H9 (cell line): Measurements from ENCODE around the gene TMEM116. TPM values are rescaled to one million over a fixed set of nuclear protein-coding genes. Genes with fewer than 3 reads are reported as not detected.
A peak's percentile ranks its signal among the peaks of the same experiment; 100 is the strongest.

Experiments used
- DNase-seq: peaks from one replicate; pipeline ENCODE4 v3.0.0-alpha.2; 2017
- H2AFZ ChIP-seq: one replicate; pipeline ENCODE4 v1.6.1; 2013; ENCODE audit warnings: mild to moderate bottlenecking, low read length, control low read depth, moderate library complexity
- H2AK5ac ChIP-seq: 2 replicates; pipeline ENCODE4 v1.6.1; 2013; ENCODE audit warnings: low read length, control low read depth, mixed read lengths; ENCODE audit not compliant: insufficient read length
- H2BK120ac ChIP-seq: one replicate; pipeline ENCODE4 v1.6.1; 2013; ENCODE audit warnings: low read depth, mild to moderate bottlenecking, low read length, control low read depth, inconsistent platforms; ENCODE audit not compliant: poor library complexity, severe bottlenecking
- H2BK12ac ChIP-seq: 2 replicates; pipeline ENCODE4 v1.6.1; 2013; ENCODE audit warnings: low read length, control low read depth, mixed read lengths, low read depth; ENCODE audit not compliant: insufficient read length
- H2BK15ac ChIP-seq: 2 replicates; pipeline ENCODE4 v1.6.1; 2013; ENCODE audit warnings: low read depth, low read length, control low read depth
- H2BK20ac ChIP-seq: one replicate; pipeline ENCODE4 v1.6.1; 2013; ENCODE audit warnings: low read depth, mild to moderate bottlenecking, low read length, control low read depth, inconsistent platforms; ENCODE audit not compliant: poor library complexity, severe bottlenecking
- H2BK5ac ChIP-seq: 2 replicates; pipeline ENCODE4 v1.6.1; 2013; ENCODE audit warnings: low read length, control low read depth, mixed read lengths; ENCODE audit not compliant: insufficient read length
- H3K14ac ChIP-seq: 2 replicates; pipeline ENCODE4 v1.6.1; 2013; ENCODE audit warnings: low read length, control low read depth; ENCODE audit not compliant: insufficient read depth
- H3K18ac ChIP-seq: 2 replicates; pipeline ENCODE4 v1.6.1; 2013; ENCODE audit warnings: low read depth, mild to moderate bottlenecking, mixed read lengths, low read length, control low read depth; ENCODE audit not compliant: insufficient read length
- H3K23ac ChIP-seq: 2 replicates; pipeline ENCODE4 v1.6.1; 2013; ENCODE audit warnings: low read length, control low read depth, mixed read lengths, low read depth; ENCODE audit not compliant: insufficient read length
- H3K23me2 ChIP-seq: 2 replicates; pipeline ENCODE4 v1.6.1; 2013; ENCODE audit warnings: low read depth, mild to moderate bottlenecking, mixed read lengths, low read length, control low read depth; ENCODE audit not compliant: insufficient read length, poor library complexity, severe bottlenecking
- H3K27ac ChIP-seq: 2 replicates; pipeline ENCODE4 v1.5.1; 2013; ENCODE audit warnings: low read length, control low read depth, mixed read lengths, low read depth; ENCODE audit not compliant: insufficient read length
- H3K27me3 ChIP-seq: 2 replicates; pipeline ENCODE4 v1.6.1; 2013; ENCODE audit warnings: low read length, control low read depth, inconsistent platforms; ENCODE audit not compliant: insufficient read depth
- H3K4ac ChIP-seq: 2 replicates; pipeline ENCODE4 v1.6.1; 2013; ENCODE audit warnings: low read depth, mild to moderate bottlenecking, control low read depth, inconsistent platforms, low read length, moderate library complexity
- H3K4me1 ChIP-seq: 2 replicates; pipeline ENCODE4 v1.6.1; 2013; ENCODE audit warnings: low read length, control low read depth, inconsistent platforms; ENCODE audit not compliant: insufficient read depth
- H3K4me2 ChIP-seq: 2 replicates; pipeline ENCODE4 v1.6.1; 2013; ENCODE audit warnings: low read length, control low read depth, mixed read lengths; ENCODE audit not compliant: insufficient read length, insufficient read depth
- H3K56ac ChIP-seq: 2 replicates; pipeline ENCODE4 v1.6.1; 2013; ENCODE audit warnings: low read depth, mild to moderate bottlenecking, mixed read lengths, low read length, control low read depth; ENCODE audit not compliant: insufficient read length
- H3K79me1 ChIP-seq: 2 replicates; pipeline ENCODE4 v1.6.1; 2013; ENCODE audit warnings: low read depth, mild to moderate bottlenecking, moderate library complexity, low read length, control low read depth, inconsistent platforms; ENCODE audit not compliant: insufficient read depth, poor library complexity, severe bottlenecking
- H3K79me2 ChIP-seq: 2 replicates; pipeline ENCODE4 v1.6.1; 2013; ENCODE audit warnings: low read length, control low read depth, inconsistent platforms; ENCODE audit not compliant: insufficient read depth
- H3K9ac ChIP-seq: 2 replicates; pipeline ENCODE4 v1.6.1; 2013; ENCODE audit warnings: low read length, control low read depth, mixed read lengths; ENCODE audit not compliant: insufficient read length; ENCODE audit errors: extremely low read depth
- H3K9me3 ChIP-seq: one replicate; pipeline ENCODE4 v1.6.1; 2013; ENCODE audit warnings: low read depth, low read length, inconsistent platforms; ENCODE audit not compliant: control insufficient read depth
- H3T11ph ChIP-seq: one replicate; pipeline ENCODE4 v1.6.1; 2013; ENCODE audit warnings: mild to moderate bottlenecking, low read length, control low read depth, inconsistent platforms
- H4K20me1 ChIP-seq: one replicate; pipeline ENCODE4 v1.6.1; 2013; ENCODE audit not compliant: control insufficient read depth, insufficient read length, insufficient read depth
- H4K5ac ChIP-seq: 2 replicates; pipeline ENCODE4 v1.6.1; 2013; ENCODE audit warnings: low read depth, mild to moderate bottlenecking, mixed read lengths, low read length, control low read depth; ENCODE audit not compliant: insufficient read length
- H4K8ac ChIP-seq: replicated peaks from 2 replicates; pipeline ENCODE4 v1.6.1; 2013; ENCODE audit warnings: low read length, control low read depth, mixed read lengths, low read depth; ENCODE audit not compliant: insufficient read length
- H4K91ac ChIP-seq: 2 replicates; pipeline ENCODE4 v1.6.1; 2013; ENCODE audit warnings: low read depth, mild to moderate bottlenecking, moderate library complexity, mixed read lengths, low read length, control low read depth; ENCODE audit not compliant: insufficient read length
- H3K27ac Mint-ChIP-seq, 3 experiments: 2 replicates in 2 of 3; 3 replicates in 1 of 3; pipeline ENCODE4 v1.8.0; 2020 to 2021; ENCODE audit warnings: mixed read lengths in 3 of 3, mild to moderate bottlenecking in 1 of 3, moderate library complexity in 1 of 3
- H3K27me3 Mint-ChIP-seq: 2 replicates; pipeline ENCODE4 v1.8.0; 2021; ENCODE audit warnings: low read depth, mild to moderate bottlenecking, moderate library complexity, mixed read lengths
- H3K36me3 Mint-ChIP-seq, 3 experiments: 2 replicates in 2 of 3; 3 replicates in 1 of 3; pipeline ENCODE4 v1.8.0; 2020 to 2021; ENCODE audit warnings: low read depth in 3 of 3, mixed read lengths in 3 of 3; ENCODE audit not compliant: insufficient read depth in 1 of 3
- H3K4me1 Mint-ChIP-seq, 2 experiments: 2 replicates each; pipeline ENCODE4 v1.8.0; 2020; ENCODE audit warnings: mixed read lengths in 2 of 2
- H3K4me3 Mint-ChIP-seq, 2 experiments: 2 replicates in 1 of 2; 3 replicates in 1 of 2; pipeline ENCODE4 v1.8.0; 2020 to 2021; ENCODE audit warnings: mild to moderate bottlenecking in 2 of 2, mixed read lengths in 2 of 2, moderate library complexity in 1 of 2
- H3K9me3 Mint-ChIP-seq, 2 experiments: 2 replicates in 1 of 2; 3 replicates in 1 of 2; pipeline ENCODE4 v1.8.0; 2020; ENCODE audit warnings: mild to moderate bottlenecking in 2 of 2, mixed read lengths in 2 of 2, moderate library complexity in 1 of 2
- whole genome bisulfite sequencing: extraction: QIAGEN DNeasy Blood & Tissue Kit; methylation state at CpG from one replicate; pipeline ENCODE4 v1.1.7; 2013; ENCODE audit warnings: missing lambda C conversion rate, low lambda C conversion rate, mixed read lengths; ENCODE audit not compliant: insufficient read length; ENCODE audit errors: extremely low coverage; 5-methylcytosine and 5-hydroxymethylcytosine counted together
- total RNA-seq: library from RNA; stranded (reverse); gene quantifications from 2 replicates; pipeline ENCODE4 v1.2.1, GENCODE V29; 2021
- TF ChIP-seq, protein P1 (sequence below): fragments of 200-600 bp; sonication (generic); conservative IDR thresholded peaks from 3 replicates; pipeline ENCODE4 v1.8.0; 2021; ENCODE audit warnings: antibody characterized with exemption, mild to moderate bottlenecking

The TMEM116 gene
- total RNA-seq, 1 experiment from 2014 or later: 10.8 TPM

DNA sequence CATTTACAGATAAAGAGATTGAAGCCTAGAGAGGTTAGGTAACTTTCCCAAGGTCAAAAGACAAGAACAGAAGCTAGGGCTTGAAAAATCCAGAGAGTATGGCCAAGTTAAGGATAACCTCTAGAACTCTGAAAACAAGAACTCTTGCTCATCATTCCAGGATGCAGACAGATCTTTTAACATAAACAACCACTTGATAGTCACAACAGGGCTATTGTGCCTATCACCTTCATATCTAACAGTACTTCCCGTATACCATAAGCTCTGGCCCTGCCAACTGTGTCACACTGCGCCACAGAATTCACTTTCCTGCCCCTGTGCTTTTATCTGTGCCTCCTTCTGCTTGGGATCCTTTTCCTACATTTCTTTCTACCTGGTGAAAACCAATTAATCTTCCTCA lies 18.5 kb upstream of the TMEM116 start:
- TF ChIP-seq, protein P1, sequence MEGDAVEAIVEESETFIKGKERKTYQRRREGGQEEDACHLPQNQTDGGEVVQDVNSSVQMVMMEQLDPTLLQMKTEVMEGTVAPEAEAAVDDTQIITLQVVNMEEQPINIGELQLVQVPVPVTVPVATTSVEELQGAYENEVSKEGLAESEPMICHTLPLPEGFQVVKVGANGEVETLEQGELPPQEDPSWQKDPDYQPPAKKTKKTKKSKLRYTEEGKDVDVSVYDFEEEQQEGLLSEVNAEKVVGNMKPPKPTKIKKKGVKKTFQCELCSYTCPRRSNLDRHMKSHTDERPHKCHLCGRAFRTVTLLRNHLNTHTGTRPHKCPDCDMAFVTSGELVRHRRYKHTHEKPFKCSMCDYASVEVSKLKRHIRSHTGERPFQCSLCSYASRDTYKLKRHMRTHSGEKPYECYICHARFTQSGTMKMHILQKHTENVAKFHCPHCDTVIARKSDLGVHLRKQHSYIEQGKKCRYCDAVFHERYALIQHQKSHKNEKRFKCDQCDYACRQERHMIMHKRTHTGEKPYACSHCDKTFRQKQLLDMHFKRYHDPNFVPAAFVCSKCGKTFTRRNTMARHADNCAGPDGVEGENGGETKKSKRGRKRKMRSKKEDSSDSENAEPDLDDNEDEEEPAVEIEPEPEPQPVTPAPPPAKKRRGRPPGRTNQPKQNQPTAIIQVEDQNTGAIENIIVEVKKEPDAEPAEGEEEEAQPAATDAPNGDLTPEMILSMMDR: no peak
- Histone ChIP-seq H2BK120ac (no peak overlapping the region), H4K5ac (no peak overlapping the region), H3K23me2 (no peaks in the 10 kb centered on the region), H2BK5ac (no peak overlapping the region), H2BK20ac (no peak overlapping the region), H3K9ac (no peak overlapping the region), H3K14ac (no peak overlapping the region), H3K79me1 (no peaks in the 10 kb centered on the region), H2AFZ (no peak overlapping the region), H3K4me2 (no peak overlapping the region), H3K27me3 (no peaks in the 10 kb centered on the region), H3T11ph (no peak overlapping the region), H3K4ac (no peak overlapping the region), H2BK12ac (no peak overlapping the region), H3K23ac (no peak overlapping the region), H4K20me1 (no peaks in the 10 kb centered on the region), H3K4me1 (no peaks in the 10 kb centered on the region), H2AK5ac (no peak overlapping the region), H4K8ac (no peak overlapping the region), H3K9me3 (no peaks in the 10 kb centered on the region), H2BK15ac (no peak overlapping the region), H3K56ac (no peak overlapping the region), H4K91ac (no peak overlapping the region), H3K27ac (no peak overlapping the region), H3K18ac (no peak overlapping the region), H3K79me2 (no peaks in the 10 kb centered on the region)
- Mint-ChIP-seq H3K4me1 (peaks cover 14 to 24% of the 10 kb centered on the region in 2 experiments), H3K27me3 (no peaks in the 10 kb centered on the region), H3K9me3 (no peaks in the 10 kb centered on the region), H3K36me3 (peaks cover 28 to 70% (median 59%) of the 10 kb centered on the region in 3 experiments; a peak in 6 of 7 replicates), H3K4me3 (no peak overlapping the region), H3K27ac (peak overlapping the region in 2 of 3 experiments; percentile 11 to 20; a peak in 3 of 7 replicates)
- WGBS: no CpG with 5 or more reads among the region's 2 CpGs
- no peak for DNase-seq
